Omental fat pad (tissue), 4 donors: ENCODE results near the gene CAPRIN2. TPM values are rescaled to one million over a fixed set of nuclear protein-coding genes. Genes with fewer than 3 reads are reported as not detected.

Source experiments
- ATAC-seq: fragments of 150-250 bp; one replicate; pipeline ENCODE4 v1.9.1; 2016; ENCODE audit warnings: mild to moderate bottlenecking, moderate library complexity; ENCODE audit not compliant: low FRiP score
- DNase-seq: peaks from one replicate; pipeline ENCODE4 v3.0.0-alpha.2; 2019; ENCODE audit warnings: low spot score
- CTCF ChIP-seq, 3 donors: fragments of 450-650 bp; IDR thresholded peaks; one replicate each; pipeline ENCODE4 v1.5.1; 2016 to 2017; ENCODE audit warnings: antibody characterized with exemption in 3 of 3, mild to moderate bottlenecking in 3 of 3, moderate library complexity in 2 of 3
- total RNA-seq, 4 donors: library from RNA; depleted of rRNA; stranded (reverse); fragments of >200 nt; gene quantifications; one replicate each; pipeline ENCODE4 v1.1.0, GENCODE V29; 2016

The CAPRIN2 gene
- total RNA-seq, 4 donors from 2014 or later = 18.0 to 31.4 (median 19.7) TPM

GRCh38 chr12:30679241-30679640 lies 75.5 kb downstream of the CAPRIN2 start:
- DNase-seq = no peak

GRCh38 chr12:30678221-30678620 lies 76.5 kb downstream of the CAPRIN2 start:
- no peak for TF ChIP-seq CTCF (IDR thresholded peaks at IDR 0.05)

More at GRCh38 chr12:30679241-30679640, 75.5 kb downstream of the CAPRIN2 start:
- no peak for TF ChIP-seq CTCF (IDR thresholded peaks at IDR 0.05)
- ATAC-seq = no peak

GRCh38 chr12:30661210-30661609 lies 93.5 kb downstream of the CAPRIN2 start:
- no peak for TF ChIP-seq CTCF (IDR thresholded peaks at IDR 0.05)
- DNase-seq = no peak
- ATAC-seq = no peak

More at GRCh38 chr12:30678221-30678620, 76.5 kb downstream of the CAPRIN2 start:
- no peak for ATAC-seq
- DNase-seq = no peak

Other genes with a start within 250 kb of the CAPRIN2 start
- gene IPO8, start 59.1 kb downstream of the CAPRIN2 start, total RNA-seq = 10 to 100 TPM; 34.2 to 46.1 (median 39.2) TPM
- 1 to 10 TPM in 2 of 4 donors, under 1 TPM in 2; 0.12 to 1.4 (median 1.2) TPM for gene TSPAN11, start 171.8 kb upstream of the CAPRIN2 start, total RNA-seq